IPS-11a (cell line): ENCODE measurements around the gene CD47.

Source experiments
- H3K4me3 ChIP-seq: one replicate; pipeline ENCODE4 v1.5.1; 2013; ENCODE audit warnings: low read depth, low read length, control low read depth

The CD47 gene

DNA sequence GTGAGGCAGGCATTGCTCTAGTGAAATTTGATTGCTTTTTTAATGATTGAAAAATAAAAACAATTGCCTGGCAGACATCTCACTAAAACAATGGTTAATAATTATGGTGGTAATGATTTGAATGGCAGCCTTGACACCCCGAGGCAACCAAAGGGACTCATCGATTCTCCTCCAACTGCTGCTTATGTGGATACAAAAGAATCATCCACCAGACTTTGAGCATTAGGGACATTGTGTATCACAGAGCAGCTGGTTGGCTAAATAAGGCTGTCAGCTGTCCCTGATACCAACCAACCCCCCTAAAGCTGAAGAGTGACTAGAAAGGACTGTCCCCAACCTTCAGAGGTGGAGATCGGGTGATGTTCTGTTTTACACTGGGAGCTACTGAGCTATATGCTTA lies 1.7 kb upstream of the CD47 start:
- H3K4me3 ChIP-seq, result no peak overlapping the region

DNA sequence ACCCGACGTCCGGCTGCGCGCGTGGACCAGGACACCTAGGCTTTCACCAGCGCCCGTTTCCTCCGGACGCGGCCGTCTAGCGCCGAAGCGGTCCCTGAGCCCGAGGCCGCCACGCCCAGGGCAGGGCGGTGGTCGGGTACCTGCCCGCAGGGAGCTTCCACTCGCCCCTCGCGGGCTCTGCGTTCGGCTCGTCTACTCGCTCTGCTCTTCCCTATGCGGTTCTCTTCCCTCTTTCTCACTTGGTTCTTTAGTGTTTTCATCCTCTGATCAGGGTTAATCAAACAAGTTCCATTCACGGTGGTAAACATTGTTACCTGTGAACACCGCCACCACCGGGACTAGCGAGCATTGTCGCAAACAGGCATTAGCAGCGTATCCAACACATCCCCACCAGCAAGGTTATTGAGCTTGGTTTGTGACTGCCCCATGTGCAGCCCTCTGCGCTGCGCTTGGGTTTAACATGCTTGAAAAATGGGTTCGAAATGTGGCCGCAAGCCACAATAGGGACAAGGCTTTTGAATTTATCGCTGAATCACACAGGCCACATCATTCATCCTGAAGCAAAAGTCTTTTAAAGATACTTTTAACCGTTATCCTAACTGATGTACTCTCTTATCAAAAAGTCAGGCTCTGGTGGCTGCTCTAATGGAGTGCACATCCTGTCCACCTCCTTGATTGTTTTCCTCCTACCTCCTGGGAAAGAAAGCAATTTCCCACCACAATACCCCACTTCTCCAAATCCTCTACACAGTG lies 843 bp upstream of the CD47 start:
- H3K4me3 ChIP-seq, result peak overlapping the region; percentile 82

DNA sequence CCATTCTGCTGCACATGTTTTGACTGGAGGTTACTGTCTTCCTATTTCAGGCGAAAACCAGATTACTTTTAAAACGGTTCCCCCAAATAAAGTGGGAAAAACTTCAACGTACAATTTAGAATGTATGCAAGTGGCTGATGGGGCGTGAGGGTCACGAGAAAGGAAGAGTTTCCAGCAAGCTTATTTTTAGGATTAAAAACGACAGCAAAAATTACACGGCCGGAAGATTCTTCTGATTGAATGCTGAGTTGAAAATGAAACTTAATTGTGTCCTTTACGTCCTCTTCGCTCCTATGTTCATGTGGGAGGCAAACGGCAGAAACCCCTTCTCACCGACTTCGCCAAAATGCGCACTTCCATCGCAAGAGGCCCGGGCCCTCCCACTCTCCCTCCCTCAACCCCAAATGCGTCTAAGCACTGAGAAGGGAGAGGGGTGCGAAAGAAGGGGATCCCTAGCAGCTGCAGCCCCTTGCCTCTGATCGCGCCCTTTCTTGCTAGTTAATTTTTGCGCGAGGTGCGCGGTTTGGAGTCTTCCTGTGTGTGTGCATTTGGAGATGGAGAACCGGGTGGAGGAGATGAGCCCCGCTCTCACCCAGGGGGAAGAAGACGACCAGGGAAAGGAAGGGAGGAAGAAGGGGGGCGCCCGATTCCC lies 656 bp downstream of the CD47 start:
- H3K4me3 ChIP-seq, result peak overlapping the region; percentile 82

DNA sequence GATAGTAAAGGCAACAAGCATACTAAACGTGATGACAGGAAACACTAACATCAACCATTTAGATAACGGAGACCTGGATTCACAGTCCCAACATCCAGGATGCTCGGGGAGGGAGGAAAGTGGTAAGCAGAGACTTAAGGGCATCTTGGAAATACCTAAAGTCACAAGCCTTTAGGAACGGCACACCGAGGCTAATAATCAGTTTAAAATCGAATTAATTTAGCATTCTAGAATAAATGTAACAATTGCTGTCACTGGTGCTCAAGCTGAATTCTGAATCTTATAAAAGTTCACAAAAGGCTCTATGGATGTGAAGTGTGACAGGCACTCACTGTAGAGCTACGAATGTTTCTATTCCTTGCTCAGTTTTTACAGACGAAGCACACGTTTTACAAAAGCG lies 1.3 kb downstream of the CD47 start:
- peak overlapping the region; percentile 82 for H3K4me3 ChIP-seq

DNA sequence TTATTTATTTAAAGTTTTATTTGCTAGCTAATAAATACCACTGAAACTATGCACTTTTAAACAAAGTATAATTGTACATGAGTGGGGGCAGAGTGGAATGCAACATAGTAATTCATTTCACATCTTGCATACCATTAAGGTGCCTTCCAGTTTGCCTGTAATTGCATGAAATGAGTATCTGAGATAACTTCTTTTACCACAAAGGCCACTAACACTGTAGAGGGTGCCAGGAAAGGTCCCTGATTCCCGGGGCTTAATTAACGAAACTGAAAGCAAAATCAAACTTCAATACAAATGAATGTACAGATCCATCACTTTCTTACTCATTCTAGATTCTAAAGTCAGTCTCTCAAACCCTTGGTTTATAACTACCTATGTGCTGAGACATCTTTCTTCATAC lies 2.1 kb downstream of the CD47 start:
- H3K4me3 ChIP-seq, result no peak overlapping the region

DNA sequence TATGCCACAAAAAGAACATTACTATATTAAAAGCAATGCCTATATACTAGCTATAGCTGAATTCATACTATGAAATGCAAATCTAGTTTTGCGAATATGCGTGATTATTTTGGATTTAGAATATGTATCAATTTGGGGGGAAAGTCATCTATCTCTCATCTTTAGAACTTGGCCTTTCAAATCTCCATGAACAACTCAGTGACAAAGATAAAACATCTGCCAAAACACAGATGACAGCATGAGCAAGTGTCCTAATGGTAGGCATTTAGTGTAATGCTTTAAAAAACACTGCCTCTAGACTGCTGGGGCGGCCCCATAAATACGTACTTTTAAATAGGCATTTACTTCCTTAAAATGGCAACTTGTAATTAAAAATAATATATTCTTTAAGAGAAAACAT lies 2.7 kb downstream of the CD47 start:
- no peak overlapping the region for H3K4me3 ChIP-seq

DNA sequence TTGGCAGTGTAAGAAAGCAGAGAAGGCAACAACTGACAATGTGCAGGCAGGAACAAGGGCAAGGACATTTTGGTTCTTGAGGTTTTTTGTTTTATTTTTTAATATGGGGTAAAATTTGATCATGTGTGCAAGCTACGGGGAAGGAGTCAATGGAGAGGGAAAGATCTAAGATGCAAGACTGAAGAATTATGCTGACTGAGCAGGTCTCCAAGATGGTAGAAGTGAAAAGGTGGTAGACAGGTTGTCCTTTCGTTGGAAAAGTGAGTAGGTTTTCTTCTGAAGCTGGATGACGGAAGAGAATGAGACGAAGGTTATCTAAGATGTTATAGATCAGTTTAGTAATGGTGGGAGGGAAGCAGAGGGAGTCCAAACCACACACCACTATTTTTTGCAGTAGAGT lies 4.2 kb downstream of the CD47 start:
- no peak overlapping the region for H3K4me3 ChIP-seq

DNA sequence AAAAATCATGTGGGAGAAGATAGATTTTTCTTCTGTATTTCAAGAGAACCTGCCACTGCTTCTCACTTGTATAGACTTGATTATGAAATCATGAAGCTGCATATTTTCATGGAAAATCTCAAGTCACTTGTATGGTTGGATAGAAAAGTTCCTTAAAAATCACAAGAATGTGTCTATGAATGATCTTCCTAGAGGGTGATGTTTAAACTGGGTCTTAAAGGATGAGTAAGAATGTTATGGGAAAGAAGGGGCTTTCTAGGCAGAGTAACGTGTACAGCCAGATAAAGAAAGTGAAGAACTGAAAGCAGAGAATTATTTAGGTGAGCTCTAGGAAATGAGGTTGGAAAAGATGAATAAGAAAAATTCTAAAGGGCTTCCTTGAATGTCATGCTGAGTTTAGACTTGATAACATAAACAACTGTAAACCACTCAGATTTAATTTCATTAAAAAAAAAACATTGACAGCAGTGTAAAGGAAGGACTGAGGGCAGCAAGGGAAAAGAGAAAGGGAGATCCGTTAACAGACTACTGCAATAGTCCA lies 5.0 kb downstream of the CD47 start:
- H3K4me3 ChIP-seq, result no peak overlapping the region

DNA sequence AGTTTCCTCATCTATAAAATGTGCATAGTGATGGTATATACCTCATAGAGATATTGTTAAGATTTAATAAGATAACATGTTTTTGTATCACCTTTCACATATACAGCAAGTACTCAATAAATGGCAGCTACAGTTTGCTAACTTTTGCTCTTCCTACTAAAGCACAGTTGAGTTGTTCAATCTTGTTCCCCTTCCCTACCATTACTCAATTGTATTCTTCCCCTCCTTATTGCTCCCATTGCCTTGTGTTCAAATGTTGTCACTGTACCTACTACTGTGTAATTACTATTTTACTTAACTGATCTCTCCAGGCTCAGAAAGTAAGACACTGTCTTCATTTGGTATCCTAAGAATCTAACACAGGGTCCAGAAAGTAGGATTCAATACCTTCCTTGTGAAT lies 5.5 kb downstream of the CD47 start:
- H3K4me3 ChIP-seq, result no peak overlapping the region

DNA sequence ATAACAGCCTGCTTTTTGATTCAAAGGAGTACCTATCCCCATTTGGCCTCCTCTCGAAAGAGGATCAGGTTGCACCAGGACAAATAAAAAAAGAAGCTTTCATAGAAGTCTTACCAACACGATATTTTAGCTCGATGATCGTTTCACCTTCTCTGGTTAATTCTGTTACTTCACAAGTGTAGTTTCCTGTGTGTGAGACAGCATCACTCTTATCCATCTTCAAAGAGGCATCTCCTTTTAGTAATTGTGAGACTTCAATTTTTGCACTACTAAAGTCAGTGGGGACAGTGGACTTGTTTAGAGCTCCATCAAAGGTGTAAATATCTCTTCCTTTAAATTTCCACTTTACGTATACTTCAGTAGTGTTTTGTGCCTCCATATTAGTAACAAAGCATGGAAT lies 11.0 kb downstream of the CD47 start:
- no peak overlapping the region for H3K4me3 ChIP-seq

DNA sequence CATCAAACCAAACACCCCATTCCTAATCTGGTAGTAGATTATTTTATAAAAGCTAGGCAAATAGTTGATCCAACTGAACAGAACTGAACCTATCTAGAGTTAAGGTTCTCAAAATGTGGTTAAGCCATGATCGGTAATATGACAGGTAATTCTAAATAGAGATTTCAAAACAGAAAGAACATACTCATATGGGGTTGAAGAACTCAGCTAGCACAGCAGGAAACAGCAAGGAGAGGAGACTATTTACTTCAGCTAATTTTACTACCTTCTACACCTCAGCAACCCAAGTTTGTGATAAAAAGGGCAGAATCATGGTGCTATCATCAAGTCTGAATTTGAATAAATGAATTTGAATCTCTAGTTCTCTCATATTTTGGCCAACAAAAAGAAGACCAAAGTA lies 11.8 kb downstream of the CD47 start:
- H3K4me3 ChIP-seq, result no peak overlapping the region

DNA sequence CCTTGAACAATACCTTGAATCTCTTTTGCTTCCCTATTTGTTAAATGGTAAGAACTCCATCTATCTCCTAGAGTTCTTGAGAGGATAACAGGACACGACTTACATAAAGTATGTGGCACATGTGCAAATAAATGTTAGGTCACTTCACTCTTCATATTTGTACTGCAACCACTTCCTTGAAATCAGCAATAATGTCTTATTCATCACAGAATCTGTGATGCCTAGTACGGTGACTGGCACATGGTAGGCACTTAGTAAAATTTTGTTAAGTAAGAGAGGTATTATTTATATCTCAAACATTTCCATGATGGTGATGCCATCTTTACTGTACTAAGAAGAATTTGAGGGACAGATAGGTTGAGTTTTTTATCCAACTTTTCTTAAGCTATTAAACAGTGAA lies 14.3 kb downstream of the CD47 start:
- no peak overlapping the region for H3K4me3 ChIP-seq

DNA sequence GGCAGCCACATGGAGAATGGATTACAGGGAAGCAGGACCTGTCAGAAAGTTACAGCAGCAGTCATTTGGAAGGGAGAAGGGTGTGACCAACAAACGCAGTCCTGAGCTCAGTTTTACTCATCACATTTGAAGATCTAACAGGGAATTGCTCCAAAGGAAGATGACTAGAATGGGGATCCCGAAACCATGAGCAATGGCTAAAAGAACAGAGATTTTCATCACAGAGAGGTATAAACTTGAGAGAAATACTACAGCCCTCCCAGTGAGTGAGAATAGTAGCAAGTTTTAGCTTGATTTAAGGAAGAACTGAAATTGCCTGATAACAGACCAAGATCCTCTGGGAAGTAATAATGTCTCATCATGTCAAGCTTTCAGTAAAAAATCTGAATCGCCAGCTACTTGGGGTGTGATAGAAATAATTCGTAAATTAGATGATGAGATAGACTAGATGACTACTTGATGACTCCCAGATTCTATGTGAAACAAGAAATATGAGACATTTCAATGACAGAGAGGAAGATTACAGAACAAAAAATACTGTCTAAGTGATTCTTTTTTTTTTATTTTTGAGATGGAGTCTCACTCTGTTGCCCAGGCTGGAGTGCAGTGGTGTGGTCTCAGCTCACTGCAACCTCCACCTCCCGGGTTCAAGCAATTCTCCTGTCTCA lies 16.9 kb downstream of the CD47 start:
- H3K4me3 ChIP-seq, result no peak overlapping the region

DNA sequence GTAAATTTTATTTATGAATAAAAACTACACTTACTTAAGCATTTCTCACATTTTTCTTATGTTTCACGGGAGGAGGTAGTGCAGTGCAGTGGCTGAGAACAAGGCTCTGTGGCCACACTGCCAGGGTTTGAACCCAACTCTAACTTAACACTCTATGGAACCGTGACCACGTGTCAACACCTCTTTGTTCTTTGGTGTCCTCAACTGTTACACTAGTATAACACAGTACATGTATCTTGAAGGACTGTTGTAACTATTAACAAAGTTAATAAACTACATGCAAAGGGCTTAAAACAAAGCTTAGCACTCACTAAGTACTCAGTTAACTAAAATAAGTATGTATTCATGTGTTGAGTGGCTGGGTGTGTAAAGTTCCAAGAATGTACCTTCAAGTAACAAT lies 19.5 kb downstream of the CD47 start:
- H3K4me3 ChIP-seq, result no peak overlapping the region

DNA sequence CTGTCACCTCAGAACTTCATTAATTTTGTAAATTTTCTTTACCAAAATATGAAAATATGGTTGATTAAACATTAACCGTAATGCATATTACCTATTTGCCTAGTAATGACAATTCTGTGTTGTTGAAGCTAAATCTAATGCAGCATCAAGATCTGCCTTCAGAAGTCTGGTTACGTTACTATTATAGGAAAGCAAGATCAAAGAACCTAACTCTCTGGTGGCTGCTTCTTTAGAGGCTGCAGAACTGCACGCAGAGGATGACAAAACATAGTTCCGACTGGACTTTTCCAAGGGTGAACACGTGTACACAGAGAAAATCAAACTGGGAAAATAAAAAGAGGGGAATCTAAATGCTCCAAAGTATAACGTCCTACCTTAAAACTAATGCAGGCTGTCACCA lies 20.5 kb downstream of the CD47 start:
- H3K4me3 ChIP-seq, result no peak overlapping the region

DNA sequence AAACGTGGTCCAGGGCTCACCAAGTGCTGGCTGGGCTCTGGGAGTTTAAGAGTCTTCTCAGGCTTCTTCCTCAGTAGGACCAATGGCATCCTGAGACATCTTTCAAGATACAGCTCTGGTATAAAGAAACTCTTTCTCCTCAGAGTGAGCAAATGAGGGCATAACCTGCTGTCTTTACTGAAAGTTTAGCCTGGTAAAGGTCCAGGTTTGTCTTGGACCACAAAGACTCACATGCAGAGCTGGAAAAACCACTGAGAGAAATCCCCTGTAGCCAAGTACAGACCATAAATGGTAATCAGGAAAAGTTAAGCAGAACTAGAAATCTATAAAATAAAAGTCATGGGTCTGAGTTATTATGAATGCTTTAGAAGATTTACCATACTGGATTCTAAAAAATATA lies 23.1 kb downstream of the CD47 start:
- H3K4me3 ChIP-seq, result no peak overlapping the region

DNA sequence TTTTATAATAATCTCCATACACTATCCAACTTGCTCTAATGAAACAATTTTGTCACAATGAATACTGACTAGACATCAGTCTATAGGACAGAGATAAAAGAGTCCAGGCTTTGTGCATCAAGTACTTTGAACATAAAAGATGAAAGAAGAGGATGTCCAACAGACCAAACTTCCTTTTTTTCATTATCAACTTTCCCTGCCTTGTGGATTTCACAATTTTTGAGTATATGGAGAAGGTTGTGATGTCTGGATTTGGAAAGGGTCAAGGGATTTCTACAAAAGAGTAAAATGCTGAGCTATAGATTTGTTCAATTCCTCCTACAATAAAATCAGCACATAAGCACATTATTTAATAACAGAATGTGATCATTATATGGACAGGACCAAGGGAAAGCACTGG lies 25.7 kb downstream of the CD47 start:
- H3K4me3 ChIP-seq, result no peak overlapping the region

DNA sequence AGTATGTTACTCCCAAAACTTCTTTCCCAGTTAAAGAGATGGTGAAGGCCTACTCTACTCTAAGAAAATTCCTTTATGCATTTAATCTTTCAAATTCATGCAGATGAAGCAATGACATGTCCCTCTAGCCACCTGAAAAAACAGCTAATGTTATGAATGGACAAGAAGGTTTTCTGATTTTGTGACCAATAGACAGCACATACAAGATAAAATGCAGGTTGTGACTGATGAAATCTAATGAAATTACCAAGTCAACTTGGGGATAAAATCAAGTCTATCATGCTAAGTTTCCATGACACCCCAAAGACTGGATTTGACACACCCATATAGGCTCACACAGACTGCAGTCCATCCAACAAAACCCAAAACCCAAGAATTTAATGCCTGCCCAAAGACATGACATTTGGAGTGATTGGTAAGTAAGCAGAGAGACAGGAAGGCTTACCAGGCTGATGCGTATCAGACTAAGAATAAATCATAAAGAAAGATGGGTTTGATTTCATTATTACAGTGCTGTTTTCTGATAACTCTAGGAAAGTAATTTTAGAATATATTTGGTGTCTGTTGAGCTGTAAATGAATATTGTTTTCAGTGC lies 26.4 kb downstream of the CD47 start:
- no peak overlapping the region for H3K4me3 ChIP-seq

DNA sequence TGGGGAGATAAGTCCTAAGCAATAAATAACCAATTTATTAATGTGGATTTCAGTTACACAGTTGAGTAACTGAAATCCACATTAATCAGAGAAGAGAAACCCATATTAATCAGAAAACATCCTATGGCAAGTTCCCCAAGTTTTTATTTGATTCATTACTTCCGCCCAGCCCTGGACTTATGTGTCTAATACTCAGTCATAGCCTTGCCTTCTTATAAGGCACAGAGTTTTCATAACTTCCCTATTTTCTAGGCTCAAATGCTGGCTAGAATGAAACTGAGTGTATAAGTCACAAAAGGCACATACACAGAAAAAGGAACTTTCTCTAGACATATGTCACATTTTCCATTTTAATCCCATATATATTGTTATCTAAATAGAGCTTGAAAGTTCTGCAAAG lies 28.8 kb downstream of the CD47 start:
- no peak overlapping the region for H3K4me3 ChIP-seq

DNA sequence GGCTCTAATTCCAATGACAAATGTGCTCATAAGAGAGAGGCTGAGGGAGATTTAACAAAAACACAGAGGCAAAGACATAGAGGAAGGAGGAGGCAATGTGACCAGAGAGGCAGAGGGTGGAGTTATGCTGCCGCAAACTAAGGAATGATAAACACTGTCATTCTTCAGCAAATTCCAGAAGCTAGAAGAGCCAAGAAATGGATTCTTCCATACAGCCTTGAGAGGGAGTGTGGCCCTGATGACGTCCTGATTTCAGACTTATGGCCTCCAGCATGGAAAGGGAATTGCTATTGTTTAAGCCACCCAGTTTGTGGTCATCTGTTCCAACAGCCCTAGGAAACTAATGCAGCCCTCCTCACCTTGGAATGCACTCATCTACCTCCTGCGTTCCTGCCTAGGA lies 30.5 kb downstream of the CD47 start:
- H3K4me3 ChIP-seq, result no peak overlapping the region

DNA sequence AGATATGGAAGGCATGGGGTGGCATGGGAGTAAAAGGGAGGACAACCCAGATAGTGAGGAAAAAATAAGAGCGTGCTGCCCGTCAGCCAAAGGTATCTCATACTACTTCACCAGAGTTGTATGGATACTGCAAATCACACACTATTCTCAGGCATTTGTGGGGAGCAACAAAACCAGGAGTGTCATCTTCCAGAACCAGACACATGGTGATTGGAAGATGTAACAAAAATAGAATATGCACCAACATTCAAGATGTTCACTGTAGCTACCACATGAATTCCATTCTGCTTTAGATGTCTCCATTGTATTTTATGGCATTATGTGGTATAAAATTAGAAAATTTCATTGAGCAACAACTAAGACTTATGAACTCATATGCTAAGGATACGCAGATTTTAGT lies 34.9 kb downstream of the CD47 start:
- H3K4me3 ChIP-seq, result no peak overlapping the region

DNA sequence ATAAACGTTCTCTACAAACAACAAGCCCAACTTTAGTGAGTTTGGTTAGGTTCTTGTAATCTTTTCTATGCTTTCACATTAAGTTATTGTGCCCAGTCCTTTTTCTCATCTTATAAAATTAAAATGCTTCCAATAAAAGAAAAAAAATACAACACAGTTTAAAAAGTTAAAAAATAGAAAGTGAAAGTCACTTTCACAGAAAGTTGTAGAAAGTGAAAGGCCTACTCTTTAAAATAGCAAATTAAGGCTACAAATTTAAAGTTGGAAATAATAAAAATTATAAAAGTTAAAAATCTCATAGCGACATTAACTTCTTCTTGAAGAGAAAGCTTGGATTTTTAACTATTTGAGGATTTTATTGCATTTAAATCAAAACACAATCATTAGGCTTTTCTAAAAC lies 35.9 kb downstream of the CD47 start:
- no peak overlapping the region for H3K4me3 ChIP-seq
